Gastroesophageal sphincter (tissue), 4 donors: ENCODE results near the gene BLCAP. TPM values are rescaled to one million over a fixed set of nuclear protein-coding genes. Genes with fewer than 3 reads are reported as not detected.

Experiments
- ATAC-seq: fragments of 150-250 bp; one replicate; pipeline ENCODE4 v1.9.1; 2016; ENCODE audit warnings: mild to moderate bottlenecking, moderate library complexity
- H3K27ac ChIP-seq, 4 donors: fragments of 200-600 bp; sonication (generic) in 3 of 4; 1 replicate in 3 of 4; 2 replicates in 1 of 4; pipeline ENCODE4 v1.5.1; 2016 to 2019
- H3K27me3 ChIP-seq: fragments of 200-600 bp; sonication (generic); one replicate; pipeline ENCODE4 v1.5.1; 2019
- H3K36me3 ChIP-seq, 2 donors: fragments of 200-600 bp; sonication (generic); one replicate each; pipeline ENCODE4 v1.5.1; 2019; ENCODE audit warnings: control low read depth in 1 of 2
- H3K4me1 ChIP-seq, 3 donors: fragments of 200-600 bp; sonication (generic); 1 replicate in 2 of 3; 2 replicates in 1 of 3; pipeline ENCODE4 v1.5.1; 2016 to 2019; ENCODE audit warnings: control low read depth in 2 of 3
- H3K4me3 ChIP-seq, 2 donors: fragments of 200-600 bp; sonication (generic); one replicate each; pipeline ENCODE4 v1.5.1; 2019; ENCODE audit warnings: mild to moderate bottlenecking in 1 of 2, moderate library complexity in 1 of 2
- H3K9me3 ChIP-seq, 3 donors: fragments of 200-600 bp; sonication (generic); one replicate each; pipeline ENCODE4 v1.5.1; 2017 to 2019; ENCODE audit warnings: control low read depth in 2 of 3
- EP300 ChIP-seq: sonication (generic); formaldehyde crosslinking; IDR thresholded peaks from one replicate; pipeline ENCODE4 v1.6.1; 2017; ENCODE audit warnings: antibody characterized with exemption, mild to moderate bottlenecking
- POLR2A ChIP-seq, 2 donors: fragments of 450-650 bp; IDR thresholded peaks; one replicate each; pipeline ENCODE4 v1.6.1; 2017; ENCODE audit warnings: antibody characterized with exemption in 2 of 2, mild to moderate bottlenecking in 2 of 2, moderate library complexity in 1 of 2
- POLR2AphosphoS5 ChIP-seq: sonication (generic); formaldehyde crosslinking; IDR thresholded peaks from one replicate; pipeline ENCODE4 v1.6.1; 2017; ENCODE audit warnings: antibody characterized with exemption
- WGBS, 2 donors: methylation state at CpG; one replicate each; pipeline ENCODE4 v1.1.5; 2018; ENCODE audit warnings: low coverage in 1 of 2; 5-methylcytosine and 5-hydroxymethylcytosine counted together
- total RNA-seq, 4 donors: library from RNA; depleted of rRNA; stranded (reverse); fragments of >200 nt; gene quantifications; one replicate each; pipeline ENCODE4 v1.1.0, GENCODE V29; 2016
- TF ChIP-seq, protein P1 (sequence below), 4 experiments: fragments of 200-600 bp in 2 of 4; fragments of 450-650 bp in 2 of 4; sonication (generic) in 1 of 4; IDR thresholded peaks; one replicate each; pipeline ENCODE4 v1.5.1; 2017 to 2019; ENCODE audit warnings: antibody characterized with exemption in 4 of 4, mild to moderate bottlenecking in 2 of 4, moderate library complexity in 2 of 4

BLCAP gene
- total RNA-seq, 4 donors from 2014 or later = 37.7 to 65.5 (median 55.6) TPM

DNA sequence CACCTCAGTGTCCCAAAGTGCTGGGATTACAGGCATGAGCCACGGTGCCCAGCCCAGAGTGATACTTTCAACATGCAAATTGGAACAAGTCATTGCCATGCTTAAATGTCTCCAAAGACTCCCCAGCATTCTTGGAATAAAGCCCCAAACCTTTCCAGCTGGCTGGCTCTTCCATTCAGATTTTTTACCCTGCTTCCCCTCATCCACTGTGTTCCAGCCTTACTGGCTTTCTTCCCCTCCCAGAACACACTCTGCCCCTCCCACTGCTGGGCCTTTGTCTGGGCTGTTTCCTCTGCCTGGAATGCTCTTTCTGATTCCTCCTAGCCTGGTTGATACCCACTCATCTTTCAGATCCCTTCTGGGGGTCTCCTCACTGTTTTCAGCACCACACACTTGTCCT lies 46.8 kb downstream of the BLCAP start:
- no peaks in the 10 kb centered on the region for H3K36me3 ChIP-seq
- H3K4me3 ChIP-seq = no peak overlapping the region
- no peaks in the 10 kb centered on the region for H3K9me3 ChIP-seq
- no peak for ATAC-seq
- WGBS, 2 donors = 33 to 80% methylated on average over 1 of the region's 1 CpG
- H3K27ac ChIP-seq = no peak overlapping the region
- H3K4me1 ChIP-seq = no peaks in the 10 kb centered on the region
- TF ChIP-seq, protein P1, sequence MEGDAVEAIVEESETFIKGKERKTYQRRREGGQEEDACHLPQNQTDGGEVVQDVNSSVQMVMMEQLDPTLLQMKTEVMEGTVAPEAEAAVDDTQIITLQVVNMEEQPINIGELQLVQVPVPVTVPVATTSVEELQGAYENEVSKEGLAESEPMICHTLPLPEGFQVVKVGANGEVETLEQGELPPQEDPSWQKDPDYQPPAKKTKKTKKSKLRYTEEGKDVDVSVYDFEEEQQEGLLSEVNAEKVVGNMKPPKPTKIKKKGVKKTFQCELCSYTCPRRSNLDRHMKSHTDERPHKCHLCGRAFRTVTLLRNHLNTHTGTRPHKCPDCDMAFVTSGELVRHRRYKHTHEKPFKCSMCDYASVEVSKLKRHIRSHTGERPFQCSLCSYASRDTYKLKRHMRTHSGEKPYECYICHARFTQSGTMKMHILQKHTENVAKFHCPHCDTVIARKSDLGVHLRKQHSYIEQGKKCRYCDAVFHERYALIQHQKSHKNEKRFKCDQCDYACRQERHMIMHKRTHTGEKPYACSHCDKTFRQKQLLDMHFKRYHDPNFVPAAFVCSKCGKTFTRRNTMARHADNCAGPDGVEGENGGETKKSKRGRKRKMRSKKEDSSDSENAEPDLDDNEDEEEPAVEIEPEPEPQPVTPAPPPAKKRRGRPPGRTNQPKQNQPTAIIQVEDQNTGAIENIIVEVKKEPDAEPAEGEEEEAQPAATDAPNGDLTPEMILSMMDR (IDR thresholded peaks at IDR 0.05) = no peak
- TF ChIP-seq EP300 (no peak), POLR2A (IDR thresholded peaks at IDR 0.05) (no peak), POLR2AphosphoS5 (no peak)
- no peaks in the 10 kb centered on the region for H3K27me3 ChIP-seq

DNA sequence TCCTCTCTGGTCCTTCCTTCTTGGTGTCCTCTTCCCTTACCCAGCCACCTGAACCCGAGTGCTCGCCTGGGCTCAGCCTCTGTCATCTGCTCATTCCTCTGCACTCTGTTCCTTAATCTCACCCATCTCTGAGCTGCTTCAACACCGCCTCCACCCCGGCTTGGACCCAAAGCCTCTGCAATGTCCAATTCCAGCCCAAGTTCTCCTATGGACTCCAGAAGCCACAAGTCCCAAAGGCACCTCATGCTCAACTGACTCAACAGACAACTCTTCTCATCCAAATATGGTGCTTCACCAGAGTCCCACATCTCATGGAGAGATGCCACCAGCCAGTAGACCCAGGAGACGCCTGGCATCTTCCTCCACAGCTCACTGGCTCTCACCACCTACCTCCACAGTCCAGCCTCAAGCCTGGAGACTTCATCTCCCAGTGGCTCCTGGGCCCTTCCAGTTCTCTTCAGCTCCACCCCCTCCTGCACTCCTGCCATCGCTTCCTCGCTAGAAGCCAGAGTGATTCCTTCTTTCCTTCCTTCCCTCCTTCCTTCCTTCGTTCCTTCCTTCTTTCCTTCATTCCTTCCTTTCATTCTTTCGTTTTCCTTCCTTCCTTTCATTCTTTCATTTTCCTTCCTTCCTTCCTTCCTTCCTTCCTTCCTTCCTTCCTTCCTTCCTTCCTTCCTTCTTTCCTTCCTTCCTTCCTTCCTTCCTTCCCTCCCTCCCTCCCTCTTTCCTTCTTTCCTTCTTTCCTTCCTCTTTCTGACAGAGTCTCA lies 47.6 kb downstream of the BLCAP start:
- Histone ChIP-seq H3K27me3 (no peaks in the 10 kb centered on the region), H3K27ac (no peak overlapping the region), H3K9me3 (no peaks in the 10 kb centered on the region), H3K4me3 (no peak overlapping the region), H3K4me1 (no peaks in the 10 kb centered on the region), H3K36me3 (no peaks in the 10 kb centered on the region)
- TF ChIP-seq, protein P1 (IDR thresholded peaks at IDR 0.05) = no peak
- TF ChIP-seq POLR2A (IDR thresholded peaks at IDR 0.05) = no peak
- no peak for TF ChIP-seq POLR2AphosphoS5
- no peak for TF ChIP-seq EP300
- WGBS, 2 donors = 81 to 91% methylated on average over 9 of the region's 9 CpGs
- no peak for ATAC-seq

DNA sequence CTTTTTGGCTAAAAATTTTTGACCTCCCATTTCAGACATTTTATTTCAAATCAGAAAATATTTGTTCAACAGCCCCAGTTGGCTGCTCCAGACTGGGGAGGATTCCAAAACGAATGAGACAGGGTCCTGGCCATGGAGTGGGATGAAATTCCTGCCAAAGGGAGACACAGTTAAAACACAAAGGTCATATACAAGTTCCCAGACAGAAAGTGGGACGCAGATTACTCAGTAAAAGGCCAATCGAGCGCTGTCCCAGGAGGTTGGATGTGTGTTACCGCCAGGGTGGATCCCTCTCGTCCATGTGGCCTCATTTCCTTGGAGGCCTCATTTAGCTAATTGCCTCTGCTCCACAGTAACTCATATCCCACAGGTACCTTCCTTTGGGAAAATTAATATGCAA lies 48.4 kb downstream of the BLCAP start:
- no peak overlapping the region for H3K4me3 ChIP-seq
- H3K4me1 ChIP-seq = no peaks in the 10 kb centered on the region
- no peaks in the 10 kb centered on the region for H3K36me3 ChIP-seq
- WGBS, 2 donors = 37 to 86% methylated on average over 5 to 6 of the region's 6 CpGs
- no peak for TF ChIP-seq POLR2A (IDR thresholded peaks at IDR 0.05)
- TF ChIP-seq, protein P1 (IDR thresholded peaks at IDR 0.05) = no peak
- no peak for TF ChIP-seq POLR2AphosphoS5
- TF ChIP-seq EP300 = no peak
- no peak overlapping the region for H3K27ac ChIP-seq
- no peaks in the 10 kb centered on the region for H3K27me3 ChIP-seq
- no peak for ATAC-seq
- H3K9me3 ChIP-seq = no peaks in the 10 kb centered on the region

DNA sequence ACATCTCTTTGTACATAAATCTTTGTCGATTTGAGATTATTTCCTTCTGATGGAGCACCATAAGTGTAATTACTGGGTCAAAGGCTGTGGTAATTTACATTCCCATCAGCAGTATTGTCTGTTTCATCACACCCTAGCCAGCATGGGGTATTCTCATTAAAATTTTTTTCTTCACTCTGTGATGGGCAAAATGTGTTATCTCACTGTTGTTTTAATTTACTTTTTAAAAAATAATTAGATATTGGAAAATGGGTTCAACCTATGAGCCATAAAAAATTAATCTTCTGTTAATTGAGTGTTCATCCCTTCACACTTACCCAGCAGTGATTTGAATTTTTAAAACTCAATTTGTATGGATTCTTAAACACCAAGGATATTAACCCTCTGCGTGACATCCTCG lies 50.6 kb downstream of the BLCAP start:
- ATAC-seq = no peak
- H3K4me1 ChIP-seq = no peaks in the 10 kb centered on the region

More for the DNA sequence above, 50.6 kb downstream of the BLCAP start:
- Histone ChIP-seq H3K27me3 (no peaks in the 10 kb centered on the region), H3K27ac (no peak overlapping the region), H3K9me3 (no peaks in the 10 kb centered on the region), H3K4me3 (no peak overlapping the region), H3K36me3 (no peaks in the 10 kb centered on the region)
- TF ChIP-seq EP300 = no peak
- TF ChIP-seq POLR2A (IDR thresholded peaks at IDR 0.05) = no peak
- TF ChIP-seq, protein P1 (IDR thresholded peaks at IDR 0.05) = no peak
- TF ChIP-seq POLR2AphosphoS5 = no peak
- 42 to 54% methylated on average over 3 of the region's 3 CpGs for WGBS, 2 donors
